SK-N-SH (cell line): ENCODE data around the gene HSPBP1. TPM values are rescaled to one million over a fixed set of nuclear protein-coding genes. Genes with fewer than 3 reads are reported as not detected.

ENCODE experiments used
- CTCF ChIA-PET: fragments of 300-600, 350-600 bp; formaldehyde crosslinking; extraction: SDS; loops from one replicate; lab custom pipeline; 2021; lab: Yijun Ruan, JAX
- POLR2A ChIA-PET: fragments of 350-600 bp; sonication (Branson Sonifier 250); formaldehyde crosslinking; extraction: SDS; loops from one replicate; lab custom pipeline; 2020; ENCODE audit warnings: antibody characterized with exemption, inconsistent platforms; lab: Yijun Ruan, JAX
- DNase-seq: peaks from one replicate; pipeline ENCODE4 v3.0.0; 2012
- H2AFZ ChIP-seq: fragments of 200-600 bp; sonication (generic); 2 replicates; pipeline ENCODE4 v1.8.1; 2016; ENCODE audit warnings: antibody characterized with exemption, mild to moderate bottlenecking, low read depth
- H3F3A ChIP-seq: fragments of 200-600 bp; sonication (generic); replicated peaks from 2 replicates; pipeline ENCODE3; 2016; ENCODE audit warnings: antibody characterized with exemption, mild to moderate bottlenecking; ENCODE audit not compliant: insufficient read depth
- H3K27ac ChIP-seq, 2 experiments: fragments of 200-500 bp in 1 of 2; fragments of 200-600 bp in 1 of 2; sonication (Bioruptor generic) in 1 of 2; sonication (generic), shearing (Covaris generic) in 1 of 2; 2 replicates each; pipeline versions ENCODE4 v1.5.1 to v1.6.1; 2014 to 2016; ENCODE audit warnings: low read depth in 2 of 2, inconsistent platforms in 1 of 2, low read length in 1 of 2, mild to moderate bottlenecking in 1 of 2, mixed read lengths in 1 of 2
- H3K27me3 ChIP-seq: fragments of 200-600 bp; sonication (generic), shearing (Covaris generic); 2 replicates; pipeline ENCODE4 v1.6.1; 2016; ENCODE audit warnings: mixed run types; ENCODE audit not compliant: insufficient read depth
- H3K36me3 ChIP-seq, 2 experiments: fragments of 200-500 bp in 1 of 2; fragments of 200-600 bp in 1 of 2; sonication (Bioruptor generic) in 1 of 2; sonication (generic) in 1 of 2; replicated peaks in 1 of 2; 2 replicates each; pipeline versions ENCODE3 to v1.5.1; 2014 to 2016; ENCODE audit warnings: low read length in 1 of 2, mild to moderate bottlenecking in 1 of 2; ENCODE audit not compliant: insufficient read depth in 2 of 2, control insufficient read depth in 1 of 2
- H3K4me1 ChIP-seq, 2 experiments: fragments of 200-500 bp in 1 of 2; fragments of 200-600 bp in 1 of 2; sonication (Bioruptor generic) in 1 of 2; sonication (generic), shearing (Covaris generic) in 1 of 2; 2 replicates each; pipeline versions ENCODE4 v1.5.1 to v1.6.1; 2014 to 2016; ENCODE audit warnings: low read depth in 1 of 2, low read length in 1 of 2, mixed run types in 1 of 2; ENCODE audit not compliant: insufficient read depth in 2 of 2, control insufficient read depth in 1 of 2
- H3K4me2 ChIP-seq: fragments of 200-600 bp; sonication (generic), shearing (Covaris generic); 2 replicates; pipeline ENCODE4 v1.6.1; 2017; ENCODE audit warnings: mixed run types
- H3K4me3 ChIP-seq, 2 experiments: fragments of 200-500 bp in 1 of 2; fragments of 200-600 bp in 1 of 2; sonication (Bioruptor generic) in 1 of 2; sonication (generic), shearing (Covaris generic) in 1 of 2; 2 replicates each; pipeline versions ENCODE4 v1.5.1 to v1.8.1; 2014 to 2016; ENCODE audit warnings: low read depth in 2 of 2, inconsistent platforms in 1 of 2, low read length in 1 of 2, mild to moderate bottlenecking in 1 of 2, mixed read lengths in 1 of 2, moderate library complexity in 1 of 2
- H3K79me2 ChIP-seq: fragments of 200-600 bp; sonication (generic); 2 replicates; pipeline ENCODE4 v1.8.1; 2017; ENCODE audit warnings: mild to moderate bottlenecking; ENCODE audit not compliant: insufficient read depth
- H3K9ac ChIP-seq: fragments of 200-600 bp; sonication (generic); 2 replicates; pipeline ENCODE4 v1.6.1; 2017; ENCODE audit warnings: mixed run types
- H3K9me2 ChIP-seq: fragments of 200-600 bp; sonication (generic); 2 replicates; pipeline ENCODE4 v1.6.1; 2017; ENCODE audit warnings: mixed run types
- H3K9me3 ChIP-seq: fragments of 200-600 bp; sonication (generic); 2 replicates; pipeline ENCODE4 v1.6.1; 2017; ENCODE audit warnings: mixed run types, mild to moderate bottlenecking, moderate library complexity
- H4K20me1 ChIP-seq: fragments of 200-600 bp; sonication (generic); 2 replicates; pipeline ENCODE4 v1.6.1; 2017; ENCODE audit warnings: mild to moderate bottlenecking, mixed run types; ENCODE audit not compliant: insufficient read depth
- CHD2 ChIP-seq: fragments of 150-350 bp; IDR thresholded peaks from 2 replicates; pipeline ENCODE4 v1.6.1; 2018; ENCODE audit warnings: low read length; ENCODE audit not compliant: partially characterized antibody
- ELF1 ChIP-seq: IDR thresholded peaks from 2 replicates; pipeline ENCODE4 v1.4.0; 2012
- EP300 ChIP-seq, 2 experiments: IDR thresholded peaks; 2 replicates each; pipeline versions ENCODE4 v1.4.0 to v1.6.1; 2012; ENCODE audit warnings: borderline replicate concordance in 1 of 2, low read depth in 1 of 2, low read length in 1 of 2
- FOXJ3 ChIP-seq: sonication (generic); formaldehyde crosslinking; IDR thresholded peaks from 2 replicates; pipeline ENCODE4 v1.5.1; 2020; ENCODE audit warnings: mild to moderate bottlenecking, missing genetic modification reagents
- GABPA ChIP-seq: IDR thresholded peaks from 2 replicates; pipeline ENCODE4 v1.4.0; 2012; ENCODE audit warnings: low read depth, mild to moderate bottlenecking
- GATA2 ChIP-seq: sonication (generic); formaldehyde crosslinking; IDR thresholded peaks from 2 replicates; pipeline ENCODE4 v1.5.0; 2020; ENCODE audit warnings: mild to moderate bottlenecking, missing genetic modification reagents
- MEF2A ChIP-seq: IDR thresholded peaks from 2 replicates; pipeline ENCODE4 v1.4.0; 2012; ENCODE audit warnings: low read depth, borderline replicate concordance
- RCOR1 ChIP-seq: fragments of 150-350 bp; IDR thresholded peaks from 2 replicates; pipeline ENCODE4 v1.6.1; 2017; ENCODE audit warnings: antibody characterized with exemption, low read length
- RFX5 ChIP-seq: IDR thresholded peaks from 2 replicates; pipeline ENCODE4 v1.6.1; 2012; ENCODE audit warnings: mild to moderate bottlenecking, improper control_type of control experiment, low read length
- SIN3A ChIP-seq: IDR thresholded peaks from 2 replicates; pipeline ENCODE4 v1.6.1; 2012; ENCODE audit warnings: low read depth, mild to moderate bottlenecking, low read length, moderate library complexity, borderline replicate concordance
- TAF1 ChIP-seq: IDR thresholded peaks from 2 replicates; pipeline ENCODE4 v1.6.1; 2012; ENCODE audit warnings: low read depth, mild to moderate bottlenecking, low read length, moderate library complexity, borderline replicate concordance
- TCF12 ChIP-seq: IDR thresholded peaks from 2 replicates; pipeline ENCODE4 v1.4.0; 2012
- TEAD4 ChIP-seq: IDR thresholded peaks from 2 replicates; pipeline ENCODE4 v1.4.0; 2012; ENCODE audit warnings: mild to moderate bottlenecking, borderline replicate concordance; ENCODE audit not compliant: insufficient read depth
- WGBS: methylation state at CpG from one replicate; pipeline ENCODE4 v1.1.6; 2017; ENCODE audit warnings: low lambda C conversion rate; 5-methylcytosine and 5-hydroxymethylcytosine counted together
- polyA plus RNA-seq, 3 experiments: library from polyadenylated mRNA; depleted of rRNA; stranded (reverse); fragments of >200 nt; gene quantifications; 2 replicates each; pipeline ENCODE4 v1.2.3, GENCODE V29; 2012
- TF ChIP-seq, protein P1 (sequence below): fragments of 150-350 bp; IDR thresholded peaks from 2 replicates; pipeline ENCODE4 v1.6.1; 2016; ENCODE audit warnings: mild to moderate bottlenecking, low read depth, low read length
- TF ChIP-seq, protein P2 (sequence below): fragments of 150-350 bp; IDR thresholded peaks from 2 replicates; pipeline ENCODE4 v1.6.1; 2017; ENCODE audit warnings: antibody characterized with exemption, low read length, low read depth, borderline replicate concordance
- TF ChIP-seq, protein P3 (sequence below): fragments of 200-600 bp; sonication (generic); IDR thresholded peaks from 2 replicates; pipeline ENCODE4 v1.6.1; 2017; ENCODE audit warnings: antibody characterized with exemption, mild to moderate bottlenecking, moderate library complexity
- TF ChIP-seq, protein P4 (sequence below): IDR thresholded peaks from 2 replicates; pipeline ENCODE4 v1.4.0; 2012; ENCODE audit warnings: low read depth
- TF ChIP-seq, protein P5 (sequence below): IDR thresholded peaks from 2 replicates; pipeline ENCODE4; 2012

The HSPBP1 gene
- polyA plus RNA-seq, 1 of the 3 experiments (the other 2 are of a cell fraction) = 55.4 TPM

DNA sequence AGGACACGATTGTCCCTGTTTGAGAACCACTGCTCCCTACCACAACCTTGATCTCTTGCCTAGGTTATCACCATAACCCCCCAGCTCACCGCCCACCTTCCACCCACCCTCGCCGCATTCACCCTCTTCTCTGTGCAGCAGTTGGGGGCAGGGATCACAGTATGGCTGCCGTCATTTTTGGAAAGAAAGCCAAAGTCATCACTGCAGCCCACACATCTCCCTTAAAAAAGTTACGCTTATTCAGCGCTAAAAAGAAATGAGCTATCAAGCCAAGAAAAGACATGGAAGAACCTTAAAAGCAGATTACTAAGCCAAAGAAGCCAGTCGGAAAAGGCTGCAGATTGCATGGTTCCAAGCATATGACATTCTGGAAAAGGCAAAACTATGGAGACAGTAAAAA, 10.6 kb downstream of the HSPBP1 start:
- TF ChIP-seq SIN3A (no peak), RFX5 (no peak), TAF1 (no peak), GABPA (no peak), ELF1 (no peak), MEF2A (no peak), CHD2 (no peak)
- TF ChIP-seq, protein P1, sequence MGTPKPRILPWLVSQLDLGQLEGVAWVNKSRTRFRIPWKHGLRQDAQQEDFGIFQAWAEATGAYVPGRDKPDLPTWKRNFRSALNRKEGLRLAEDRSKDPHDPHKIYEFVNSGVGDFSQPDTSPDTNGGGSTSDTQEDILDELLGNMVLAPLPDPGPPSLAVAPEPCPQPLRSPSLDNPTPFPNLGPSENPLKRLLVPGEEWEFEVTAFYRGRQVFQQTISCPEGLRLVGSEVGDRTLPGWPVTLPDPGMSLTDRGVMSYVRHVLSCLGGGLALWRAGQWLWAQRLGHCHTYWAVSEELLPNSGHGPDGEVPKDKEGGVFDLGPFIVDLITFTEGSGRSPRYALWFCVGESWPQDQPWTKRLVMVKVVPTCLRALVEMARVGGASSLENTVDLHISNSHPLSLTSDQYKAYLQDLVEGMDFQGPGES = no peak
- TF ChIP-seq, protein P2, sequence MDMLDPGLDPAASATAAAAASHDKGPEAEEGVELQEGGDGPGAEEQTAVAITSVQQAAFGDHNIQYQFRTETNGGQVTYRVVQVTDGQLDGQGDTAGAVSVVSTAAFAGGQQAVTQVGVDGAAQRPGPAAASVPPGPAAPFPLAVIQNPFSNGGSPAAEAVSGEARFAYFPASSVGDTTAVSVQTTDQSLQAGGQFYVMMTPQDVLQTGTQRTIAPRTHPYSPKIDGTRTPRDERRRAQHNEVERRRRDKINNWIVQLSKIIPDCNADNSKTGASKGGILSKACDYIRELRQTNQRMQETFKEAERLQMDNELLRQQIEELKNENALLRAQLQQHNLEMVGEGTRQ = no peak
- no peak for DNase-seq
- Histone ChIP-seq H3K27ac (no peak overlapping the region), H3K27me3 (no peaks in the 10 kb centered on the region), H4K20me1 (no peaks in the 10 kb centered on the region), H3K9me2 (no peaks in the 10 kb centered on the region), H3K4me3 (no peak overlapping the region), H3K9me3 (no peaks in the 10 kb centered on the region), H3K79me2 (no peaks in the 10 kb centered on the region; the same call in 1 of the 2 replicates), H3K4me1 (no peaks in the 10 kb centered on the region), H3K9ac (no peak overlapping the region), H3K36me3 (peaks cover 4 to 6% of the 10 kb centered on the region in 2 experiments), H3F3A (no peaks in the 10 kb centered on the region), H3K4me2 (no peak overlapping the region), H2AFZ (no peak overlapping the region)
- POLR2A ChIA-PET = interaction anchor here (1.3 kb wide), 1 partner anchor 10 kb away, joined by 4 read pairs; the partner anchor contains the start of gene PPP6R1
- CTCF ChIA-PET = interaction anchor here (0.8 kb wide), 1 partner anchor 32 kb away, joined by 3 read pairs; no protein-coding TSS in a partner anchor
- WGBS = 93% methylated on average over 8 of the region's 8 CpGs

DNA sequence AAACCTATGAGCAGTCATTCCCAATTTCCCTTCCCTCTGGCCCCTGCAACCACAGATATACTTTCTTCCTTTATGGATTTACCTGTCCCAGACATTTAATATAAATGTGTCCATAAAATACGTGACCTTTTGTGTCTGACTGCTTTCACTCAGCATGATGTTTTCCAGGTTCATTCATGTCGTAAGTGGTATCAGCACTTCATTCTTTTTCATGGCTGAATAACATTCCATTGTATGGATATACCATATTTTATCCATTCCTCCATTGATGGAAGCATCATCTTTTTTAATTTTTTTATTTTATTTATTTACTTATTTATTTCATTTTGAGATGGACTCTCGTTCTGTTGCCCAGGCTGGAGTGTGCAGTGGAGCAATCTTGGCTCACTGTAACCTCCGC, 13.1 kb downstream of the HSPBP1 start:
- no peaks in the 10 kb centered on the region for H3K4me1 ChIP-seq
- H2AFZ ChIP-seq = no peak overlapping the region
- peaks cover 2 to 4% of the 10 kb centered on the region in 2 experiments for H3K36me3 ChIP-seq
- no peak overlapping the region for H3K9ac ChIP-seq
- H3K27me3 ChIP-seq = no peaks in the 10 kb centered on the region
- no peaks in the 10 kb centered on the region for H4K20me1 ChIP-seq
- H3K4me3 ChIP-seq = no peak overlapping the region
- no peak overlapping the region for H3K27ac ChIP-seq
- TF ChIP-seq TCF12 (no peak), TEAD4 (no peak), RCOR1 (no peak), RFX5 (no peak), GABPA (no peak), FOXJ3 (CRISPR knock-in tag) (no peak), EP300 (IDR thresholded peaks at IDR 0.05; ENCODE audit: borderline replicate concordance in 1 of 2, low read depth in 1 of 2, low read length in 1 of 2) (no peak), GATA2 (CRISPR knock-in tag) (no peak)
- TF ChIP-seq, protein P3, sequence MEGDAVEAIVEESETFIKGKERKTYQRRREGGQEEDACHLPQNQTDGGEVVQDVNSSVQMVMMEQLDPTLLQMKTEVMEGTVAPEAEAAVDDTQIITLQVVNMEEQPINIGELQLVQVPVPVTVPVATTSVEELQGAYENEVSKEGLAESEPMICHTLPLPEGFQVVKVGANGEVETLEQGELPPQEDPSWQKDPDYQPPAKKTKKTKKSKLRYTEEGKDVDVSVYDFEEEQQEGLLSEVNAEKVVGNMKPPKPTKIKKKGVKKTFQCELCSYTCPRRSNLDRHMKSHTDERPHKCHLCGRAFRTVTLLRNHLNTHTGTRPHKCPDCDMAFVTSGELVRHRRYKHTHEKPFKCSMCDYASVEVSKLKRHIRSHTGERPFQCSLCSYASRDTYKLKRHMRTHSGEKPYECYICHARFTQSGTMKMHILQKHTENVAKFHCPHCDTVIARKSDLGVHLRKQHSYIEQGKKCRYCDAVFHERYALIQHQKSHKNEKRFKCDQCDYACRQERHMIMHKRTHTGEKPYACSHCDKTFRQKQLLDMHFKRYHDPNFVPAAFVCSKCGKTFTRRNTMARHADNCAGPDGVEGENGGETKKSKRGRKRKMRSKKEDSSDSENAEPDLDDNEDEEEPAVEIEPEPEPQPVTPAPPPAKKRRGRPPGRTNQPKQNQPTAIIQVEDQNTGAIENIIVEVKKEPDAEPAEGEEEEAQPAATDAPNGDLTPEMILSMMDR = no peak
- TF ChIP-seq, protein P4, sequence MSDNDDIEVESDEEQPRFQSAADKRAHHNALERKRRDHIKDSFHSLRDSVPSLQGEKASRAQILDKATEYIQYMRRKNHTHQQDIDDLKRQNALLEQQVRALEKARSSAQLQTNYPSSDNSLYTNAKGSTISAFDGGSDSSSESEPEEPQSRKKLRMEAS = no peak
- TF ChIP-seq, protein P5, sequence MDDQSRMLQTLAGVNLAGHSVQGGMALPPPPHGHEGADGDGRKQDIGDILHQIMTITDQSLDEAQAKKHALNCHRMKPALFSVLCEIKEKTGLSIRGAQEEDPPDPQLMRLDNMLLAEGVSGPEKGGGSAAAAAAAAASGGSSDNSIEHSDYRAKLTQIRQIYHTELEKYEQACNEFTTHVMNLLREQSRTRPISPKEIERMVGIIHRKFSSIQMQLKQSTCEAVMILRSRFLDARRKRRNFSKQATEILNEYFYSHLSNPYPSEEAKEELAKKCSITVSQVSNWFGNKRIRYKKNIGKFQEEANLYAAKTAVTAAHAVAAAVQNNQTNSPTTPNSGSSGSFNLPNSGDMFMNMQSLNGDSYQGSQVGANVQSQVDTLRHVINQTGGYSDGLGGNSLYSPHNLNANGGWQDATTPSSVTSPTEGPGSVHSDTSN = no peak
- TF ChIP-seq, all 33 proteins: peak for 0
- Histone ChIP-seq H3K79me2 (no peaks in the 10 kb centered on the region; the same call in 1 of the 2 replicates), H3K9me2 (no peaks in the 10 kb centered on the region), H3K9me3 (no peaks in the 10 kb centered on the region), H3K4me2 (no peak overlapping the region), H3F3A (no peaks in the 10 kb centered on the region)
- ChIA-PET CTCF (interaction anchor here (0.6 kb wide), 1 partner anchor 199 kb away, joined by 5 read pairs; no protein-coding TSS in a partner anchor), POLR2A (no interaction called here)
- no peak for DNase-seq
- WGBS = 94% methylated on average over 4 of the region's 4 CpGs
